DOHH2 (cell line): Measurements from ENCODE around the gene DMPK.

Source experiments
- H3F3A ChIP-seq: fragments of 200-600 bp; sonication (generic), shearing (Covaris generic); 2 replicates; pipeline ENCODE4 v1.6.0; 2016; ENCODE audit warnings: antibody characterized with exemption, mild to moderate bottlenecking; ENCODE audit not compliant: control insufficient read depth, insufficient read depth
- H3K27ac ChIP-seq: fragments of 200-600 bp; sonication (generic); 2 replicates; pipeline ENCODE4 v1.5.1; 2014; ENCODE audit warnings: low read depth, mild to moderate bottlenecking, low read length, moderate library complexity
- H3K27me3 ChIP-seq: fragments of 200-600 bp; sonication (generic); 2 replicates; pipeline ENCODE4 v1.6.1; 2014; ENCODE audit warnings: mild to moderate bottlenecking, low read length, mixed read lengths; ENCODE audit not compliant: control insufficient read depth
- H3K36me3 ChIP-seq: fragments of 200-600 bp; sonication (generic); 2 replicates; pipeline ENCODE4 v1.6.1; 2014; ENCODE audit warnings: mild to moderate bottlenecking, low read length, moderate library complexity, mixed read lengths; ENCODE audit not compliant: control insufficient read depth
- H3K4me1 ChIP-seq: fragments of 200-600 bp; sonication (generic); 2 replicates; pipeline ENCODE4 v1.6.1; 2014; ENCODE audit warnings: mild to moderate bottlenecking, low read length, mixed read lengths; ENCODE audit not compliant: control insufficient read depth
- H3K4me2 ChIP-seq: fragments of 200-600 bp; sonication (generic); 2 replicates; pipeline ENCODE4 v1.6.0; 2014; ENCODE audit warnings: mild to moderate bottlenecking, low read length, moderate library complexity
- H3K4me3 ChIP-seq: fragments of 200-600 bp; sonication (generic); 2 replicates; pipeline ENCODE4 v1.5.1; 2014; ENCODE audit warnings: mild to moderate bottlenecking, low read length, mixed read lengths
- H3K79me2 ChIP-seq: fragments of 200-600 bp; sonication (generic); 2 replicates; pipeline ENCODE4 v1.6.1; 2014; ENCODE audit warnings: mild to moderate bottlenecking, low read length, mixed read lengths; ENCODE audit not compliant: control insufficient read depth
- H3K9me2 ChIP-seq: fragments of 200-600 bp; sonication (generic); replicated peaks from 2 replicates; pipeline ENCODE4 v1.6.1; 2014; ENCODE audit warnings: mild to moderate bottlenecking, low read length, mixed read lengths; ENCODE audit not compliant: control insufficient read depth
- H3K9me3 ChIP-seq: fragments of 200-600 bp; sonication (generic); 2 replicates; pipeline ENCODE4 v1.6.1; 2014; ENCODE audit warnings: antibody characterized with exemption, low read length, mixed read lengths; ENCODE audit not compliant: control insufficient read depth, insufficient read depth
- H4K20me1 ChIP-seq: fragments of 200-600 bp; sonication (generic); 2 replicates; pipeline ENCODE4 v1.6.0; 2014; ENCODE audit warnings: low read depth, mild to moderate bottlenecking, antibody characterized with exemption, low read length, moderate library complexity; ENCODE audit not compliant: control insufficient read depth, insufficient read depth
- CTCF ChIP-seq: fragments of 200-600 bp; sonication (generic); IDR thresholded peaks from one replicate; pipeline ENCODE4 v1.5.1; 2014; ENCODE audit warnings: antibody characterized with exemption, mild to moderate bottlenecking, low read depth, low read length; ENCODE audit not compliant: poor library complexity, severe bottlenecking
- EZH2phosphoT487 ChIP-seq: fragments of 200-600 bp; sonication (generic); IDR thresholded peaks from 2 replicates; pipeline ENCODE4 v1.6.1; 2017; ENCODE audit warnings: borderline replicate concordance, mild to moderate bottlenecking, antibody characterized with exemption, low read length, moderate library complexity, mixed read lengths

Gene DMPK

GRCh38 chr19:45785781-45786532 is 3.7 kb upstream of the DMPK start:
- Histone ChIP-seq H3K9me3 (no peaks in the 10 kb centered on the region), H3K27me3 (no peaks in the 10 kb centered on the region), H3K4me2 (no peak overlapping the region), H4K20me1 (peaks cover 4% of the 10 kb centered on the region; the same call in 1 of the 2 replicates), H3K9me2 (no peaks in the 10 kb centered on the region), H3K79me2 (peaks cover 3% of the 10 kb centered on the region), H3K36me3 (peaks cover 39% of the 10 kb centered on the region), H3K27ac (no peak overlapping the region), H3F3A (no peaks in the 10 kb centered on the region), H3K4me3 (no peak overlapping the region), H3K4me1 (peaks cover 3% of the 10 kb centered on the region)
- no peak for TF ChIP-seq EZH2phosphoT487
- no peak for TF ChIP-seq CTCF

GRCh38 chr19:45785097-45785496 is 2.8 kb upstream of the DMPK start:
- H3K9me2 ChIP-seq: no peaks in the 10 kb centered on the region
- no peak overlapping the region for H3K4me2 ChIP-seq
- TF ChIP-seq CTCF: no peak
- TF ChIP-seq EZH2phosphoT487: no peak
- no peak overlapping the region for H3K27ac ChIP-seq
- H3K9me3 ChIP-seq: no peaks in the 10 kb centered on the region
- H3K4me3 ChIP-seq: no peak overlapping the region
- H3F3A ChIP-seq: peaks cover 2% of the 10 kb centered on the region; the same call in 1 of the 2 replicates
- peaks cover 8% of the 10 kb centered on the region for H4K20me1 ChIP-seq
- H3K36me3 ChIP-seq: peaks cover 34% of the 10 kb centered on the region
- H3K4me1 ChIP-seq: peaks cover 2% of the 10 kb centered on the region
- no peaks in the 10 kb centered on the region for H3K27me3 ChIP-seq
- no peaks in the 10 kb centered on the region for H3K79me2 ChIP-seq

- no peaks in the 10 kb centered on the region for H3K27me3 ChIP-seq
- peaks cover 12% of the 10 kb centered on the region for H4K20me1 ChIP-seq
- no peak overlapping the region for H3K27ac ChIP-seq
Observed at GRCh38 chr19:45784096-45784495, 1.8 kb upstream of the DMPK start.

More at GRCh38 chr19:45784096-45784495, 1.8 kb upstream of the DMPK start:
- TF ChIP-seq EZH2phosphoT487: no peak
- TF ChIP-seq CTCF: no peak
- Histone ChIP-seq H3K4me1 (peaks cover 12% of the 10 kb centered on the region), H3K9me2 (no peaks in the 10 kb centered on the region), H3K9me3 (no peaks in the 10 kb centered on the region), H3K79me2 (no peaks in the 10 kb centered on the region), H3K4me2 (no peak overlapping the region), H3K36me3 (peaks cover 28% of the 10 kb centered on the region), H3K4me3 (no peak overlapping the region), H3F3A (peaks cover 5% of the 10 kb centered on the region; the same call in 1 of the 2 replicates)
